ENCODE data around the gene CTRB1. TPM values are rescaled to one million over a fixed set of nuclear protein-coding genes. Genes with fewer than 3 reads are reported as not detected.

Gene CTRB1
- total RNA-seq, 1 experiment from 2014 or later = 5.6 TPM

DNA sequence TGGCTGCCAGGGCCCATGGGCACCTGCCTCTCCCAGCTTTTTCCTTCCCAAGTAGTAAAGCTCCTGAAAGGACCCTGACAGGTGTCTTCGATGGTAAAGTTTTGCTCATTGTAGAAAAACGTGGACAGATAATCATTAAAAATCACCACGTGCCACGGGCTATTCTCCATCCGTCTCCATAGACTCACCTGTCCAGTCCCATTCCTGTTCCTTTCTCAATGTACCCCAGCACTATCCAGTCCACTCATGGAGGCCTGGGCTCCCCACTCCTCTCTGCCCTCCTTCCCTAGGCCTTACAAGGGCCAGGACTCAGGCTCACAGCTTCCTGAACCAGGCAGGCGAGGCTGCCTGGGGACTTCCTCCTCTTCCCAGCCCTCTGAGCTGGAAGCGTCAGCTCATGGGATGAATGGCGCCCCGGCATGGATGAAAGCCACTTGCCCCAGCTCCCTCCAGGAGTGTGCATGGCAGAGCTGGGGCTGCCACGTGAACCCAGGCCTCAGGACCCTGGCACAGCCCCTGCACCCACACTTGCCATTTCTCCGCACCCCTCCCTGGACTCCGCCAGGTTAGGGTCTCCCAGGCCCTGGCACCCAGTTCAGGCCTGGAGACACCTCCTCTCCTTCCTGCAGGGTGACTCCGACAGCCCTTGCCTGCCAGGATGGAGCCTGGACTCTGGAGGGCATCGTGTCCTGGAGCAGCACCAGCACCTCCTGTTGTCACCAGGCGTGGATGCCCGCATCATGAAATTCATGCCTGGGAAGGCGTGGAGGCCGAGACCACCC lies 8.8 kb downstream of the CTRB1 start:
- no peak overlapping the region for H3K9ac ChIP-seq (ENCODE audit: low read length)
- peaks cover 4 to 6% of the 10 kb centered on the region in 2 experiments for H3K36me3 ChIP-seq (ENCODE audit: control insufficient read depth in 1 of 2, insufficient read depth in 2 of 2, low read length in 2 of 2)
- TF ChIP-seq CEBPB (IDR thresholded peaks at IDR 0.05; ENCODE audit: low read depth) (no peak), POLR2AphosphoS5 (IDR thresholded peaks at IDR 0.05; ENCODE audit: low read depth, low read length) (0 out of 2 replicates have a peak, but pooled peaks have one; percentile 26), REST (IDR thresholded peaks at IDR 0.05; ENCODE audit: low read depth) (no peak), EZH2phosphoT487 (IDR thresholded peaks at IDR 0.05; ENCODE audit: borderline replicate concordance) (no peak), TCF7L2 (IDR thresholded peaks at IDR 0.05; ENCODE audit: borderline replicate concordance, extremely low read depth, insufficient read depth, insufficient read length) (no peak)
- no peak overlapping the region for H3K27ac ChIP-seq (ENCODE audit: low read depth, low read length)
- ChIA-PET CTCF (no interaction called here), RAD21 (ENCODE audit: low non-redundant PET in 1 of 2, low total read pairs in 2 of 2, uncharacterized antibody in 2 of 2, unreplicated experiment in 2 of 2) (no interaction called here), POLR2A (no interaction called here)
- peak; percentile 17 for ATAC-seq
- no peak overlapping the region for H3K4me3 ChIP-seq (replicated peaks in 1 of 2; ENCODE audit: low read depth in 1 of 2, low read length in 2 of 2)
- BruUV-seq (replicated peaks) = no TSS peak
- no peak for DNase-seq (ENCODE audit: low read depth, low spot score)
- peaks cover 6% of the 10 kb centered on the region; the same call in 1 of the 2 replicates for H3K79me2 ChIP-seq (ENCODE audit: insufficient read depth, low read length)
- intact Hi-C loops (cut with micrococcal nuclease) = no loop called here
- H3K9me2 ChIP-seq (ENCODE audit: insufficient read depth) = no peaks in the 10 kb centered on the region
- H2AFZ ChIP-seq (ENCODE audit: low read depth, low read length, poor library complexity, severe bottlenecking) = no peak overlapping the region
- H4K20me1 ChIP-seq (ENCODE audit: insufficient read depth) = no peaks in the 10 kb centered on the region
- no peaks in the 10 kb centered on the region for H3K4me1 ChIP-seq (ENCODE audit: control insufficient read depth in 1 of 2, insufficient read depth in 2 of 2, low read length in 2 of 2)
- no peaks in the 10 kb centered on the region for H3K27me3 ChIP-seq (ENCODE audit: insufficient read depth, low read length)
- H3K9me3 ChIP-seq (ENCODE audit: control insufficient read depth in 1 of 2, insufficient read depth in 1 of 2, low read depth in 1 of 2, low read length in 2 of 2) = no peaks in the 10 kb centered on the region
- H3K4me2 ChIP-seq (ENCODE audit: low read length) = no peak overlapping the region
